Activated CD4-positive, alpha-beta T cell treated with anti-CD3 and anti-CD28 coated beads for 1 hour (primary cell): ENCODE data around the gene DAPK1.

ENCODE experiments used
- DNase-seq: peaks from one replicate; pipeline ENCODE4 v3.0.0-alpha.2; 2020

The DAPK1 gene

GRCh38 chr9:87751868-87752267, 254.2 kb downstream of the DAPK1 start:
- no peak for DNase-seq

GRCh38 chr9:87753313-87753712, 255.6 kb downstream of the DAPK1 start:
- no peak for DNase-seq
